GM13977 (cell line): ENCODE data around the gene AP3B2.

Experiments
- DNase-seq: peaks from one replicate; pipeline ENCODE4 v3.0.0; 2012; ENCODE audit warnings: low spot score
- CTCF ChIP-seq: IDR thresholded peaks from 2 replicates; pipeline ENCODE4 v1.5.1; 2012; ENCODE audit warnings: mild to moderate bottlenecking, control low read depth; ENCODE audit not compliant: insufficient read depth; ENCODE audit errors: extremely low read depth, missing control alignments
- in situ Hi-C: fragments of 300-500 bp; cut with MboI; formaldehyde crosslinking; loops from one replicate; pipeline ENCODE4 v1.12.0; 2022; ENCODE audit warnings: low sequenced_read_pairs, low pct_unique_long_range_greater_than_20kb, mixed read lengths, inconsistent platforms; ENCODE audit not compliant: unreplicated experiment

Gene AP3B2

GRCh38 chr15:82653483-82654168 lies 56.0 kb downstream of the AP3B2 start:
- TF ChIP-seq CTCF: no peak
- in situ Hi-C loops: no loop called here
- DNase-seq: no peak

- in situ Hi-C loops: no loop called here
- no peak for DNase-seq
- no peak for TF ChIP-seq CTCF
Measured at GRCh38 chr15:82651708-82652107, 58.0 kb downstream of the AP3B2 start.

GRCh38 chr15:82650046-82650670 lies 59.5 kb downstream of the AP3B2 start:
- DNase-seq: no peak
- in situ Hi-C loops: no loop called here
- no peak for TF ChIP-seq CTCF

- no peak for DNase-seq
- TF ChIP-seq CTCF: no peak
- in situ Hi-C loops: no loop called here
Measured at GRCh38 chr15:82649226-82649999, 60.3 kb downstream of the AP3B2 start.

- in situ Hi-C loops: no loop called here
- no peak for TF ChIP-seq CTCF
- DNase-seq: no peak
Measured at GRCh38 chr15:82648257-82649103, 61.2 kb downstream of the AP3B2 start.

- DNase-seq: no peak
- TF ChIP-seq CTCF: no peak
- in situ Hi-C loops: no loop called here
Measured at GRCh38 chr15:82647835-82648256, 61.8 kb downstream of the AP3B2 start.
